Measurements from ENCODE around the gene TRIO.

Gene TRIO

GRCh38 chr5:14123974-14124482 is 19.1 kb upstream of the TRIO start:
- DNase-seq = no peak

GRCh38 chr5:14125262-14125661 is 17.9 kb upstream of the TRIO start:
- no peak for DNase-seq

DNA sequence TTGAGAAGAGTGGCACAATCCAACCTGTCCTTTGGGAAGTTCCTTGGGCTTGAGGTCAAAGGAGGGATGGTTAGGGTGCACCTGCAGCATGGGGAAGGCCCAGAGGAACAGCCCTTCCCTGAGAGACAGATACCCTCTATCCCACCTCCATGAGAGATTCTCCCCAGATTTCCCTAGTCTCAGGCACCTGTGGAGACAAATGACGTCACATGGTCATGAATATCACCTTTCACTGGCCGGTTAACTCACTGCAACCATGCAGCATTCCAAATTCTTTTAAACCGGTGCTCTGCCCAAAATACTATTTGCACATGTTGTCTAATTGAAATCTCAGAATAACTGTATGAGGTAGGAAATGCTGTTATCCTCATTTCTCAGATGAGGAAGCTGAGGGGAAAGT is 15.6 kb upstream of the TRIO start:
- no peak for DNase-seq

DNA sequence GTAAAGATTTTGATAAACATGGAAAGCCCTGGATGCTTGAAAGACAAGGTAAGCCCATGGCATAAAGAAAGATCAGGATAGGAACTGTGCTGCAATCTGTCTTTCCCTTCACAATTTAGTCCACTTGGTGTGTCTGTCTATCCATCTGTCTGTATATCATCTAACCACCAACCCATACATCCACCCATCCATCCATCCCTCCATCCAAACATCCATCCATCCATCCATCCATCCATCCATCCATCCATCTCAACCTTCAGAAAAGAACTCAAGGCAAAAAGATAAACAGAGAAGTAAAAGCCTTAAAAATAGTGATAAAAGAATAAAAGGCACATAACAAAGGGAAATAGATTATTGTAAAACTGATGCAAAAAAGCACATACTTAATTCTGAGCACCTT is 15.1 kb upstream of the TRIO start:
- DNase-seq = no peak

GRCh38 chr5:14129123-14129522 is 14.0 kb upstream of the TRIO start:
- DNase-seq = no peak

GRCh38 chr5:14131855-14132503 is 11.2 kb upstream of the TRIO start:
- DNase-seq = no peak

DNA sequence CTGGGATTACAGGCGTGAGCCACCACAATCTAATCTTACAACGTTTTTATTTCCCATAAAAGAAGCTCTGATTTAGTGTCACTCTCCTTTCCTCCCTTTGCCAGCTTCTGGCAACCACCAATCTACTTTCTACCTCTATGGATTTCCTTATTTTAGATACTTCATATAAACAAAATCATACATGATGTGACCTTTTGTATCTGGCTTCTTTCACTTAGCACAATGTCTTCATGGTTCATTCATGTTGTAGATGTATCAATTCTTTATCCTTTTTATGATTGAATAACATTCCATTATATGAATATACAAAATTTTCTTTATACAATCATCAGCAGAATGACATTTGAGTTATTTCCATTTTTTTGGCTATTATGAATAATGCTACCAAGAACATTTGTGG is 9.7 kb upstream of the TRIO start:
- no peak for DNase-seq

DNA sequence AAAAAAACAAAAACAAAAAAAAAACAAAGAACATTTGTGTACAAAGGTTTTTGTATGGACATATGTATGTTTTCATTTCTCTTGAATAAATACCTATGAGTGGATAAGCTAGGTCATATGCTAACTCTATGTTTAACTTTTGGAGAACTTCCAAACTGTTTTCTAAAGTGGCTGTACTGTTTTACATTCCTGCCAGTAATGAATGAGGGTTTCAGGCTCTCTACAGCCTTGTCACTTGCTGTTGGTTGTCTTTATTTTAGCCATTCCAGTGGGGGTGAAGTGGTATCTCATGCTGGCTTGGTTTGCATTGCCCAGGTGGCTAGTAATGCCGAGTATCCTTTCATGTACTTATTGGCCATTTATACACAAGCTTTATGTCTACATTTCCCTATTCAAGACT is 9.1 kb upstream of the TRIO start:
- no peak for DNase-seq

DNA sequence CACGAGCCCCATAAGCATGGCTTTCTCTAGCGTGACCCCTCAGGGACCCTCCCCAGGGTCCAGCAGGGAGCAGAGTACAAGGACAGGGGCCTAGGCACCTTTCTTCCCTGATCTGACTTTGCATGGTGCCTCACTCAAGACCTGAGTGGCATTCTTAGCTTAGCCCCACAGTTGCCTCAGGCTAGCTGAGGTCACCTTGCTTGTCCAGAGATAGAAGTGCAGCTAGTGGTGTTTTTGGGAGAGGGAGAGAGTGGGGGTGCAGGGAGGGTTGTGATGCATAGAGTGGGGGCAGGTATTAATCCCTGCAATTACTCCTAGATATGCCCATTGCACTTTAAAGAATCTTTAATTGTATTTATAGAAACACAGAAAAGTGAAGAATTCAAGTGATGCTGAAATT is 8.4 kb upstream of the TRIO start:
- no peak for DNase-seq

DNA sequence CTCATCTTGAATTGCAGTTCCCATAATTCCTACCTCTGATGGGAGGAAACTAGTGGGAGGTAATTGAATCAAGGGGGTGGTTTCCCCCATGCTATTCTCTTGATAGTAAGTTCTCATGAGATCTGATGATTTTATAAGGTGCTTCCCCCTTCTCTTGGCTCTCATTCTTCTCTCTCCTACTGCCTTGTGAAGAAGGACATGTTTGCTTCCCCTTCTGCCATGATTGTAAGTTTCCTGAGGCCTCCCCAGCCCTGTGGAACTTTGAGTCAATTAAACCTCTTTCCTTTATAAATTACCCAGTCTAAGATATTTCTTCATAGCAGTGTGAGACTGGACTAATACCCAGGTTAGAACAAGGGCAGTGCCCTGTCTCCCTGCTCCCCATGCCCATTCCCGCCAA is 7.5 kb upstream of the TRIO start:
- DNase-seq = no peak

GRCh38 chr5:14136228-14136627 is 6.9 kb upstream of the TRIO start:
- no peak for DNase-seq

DNA sequence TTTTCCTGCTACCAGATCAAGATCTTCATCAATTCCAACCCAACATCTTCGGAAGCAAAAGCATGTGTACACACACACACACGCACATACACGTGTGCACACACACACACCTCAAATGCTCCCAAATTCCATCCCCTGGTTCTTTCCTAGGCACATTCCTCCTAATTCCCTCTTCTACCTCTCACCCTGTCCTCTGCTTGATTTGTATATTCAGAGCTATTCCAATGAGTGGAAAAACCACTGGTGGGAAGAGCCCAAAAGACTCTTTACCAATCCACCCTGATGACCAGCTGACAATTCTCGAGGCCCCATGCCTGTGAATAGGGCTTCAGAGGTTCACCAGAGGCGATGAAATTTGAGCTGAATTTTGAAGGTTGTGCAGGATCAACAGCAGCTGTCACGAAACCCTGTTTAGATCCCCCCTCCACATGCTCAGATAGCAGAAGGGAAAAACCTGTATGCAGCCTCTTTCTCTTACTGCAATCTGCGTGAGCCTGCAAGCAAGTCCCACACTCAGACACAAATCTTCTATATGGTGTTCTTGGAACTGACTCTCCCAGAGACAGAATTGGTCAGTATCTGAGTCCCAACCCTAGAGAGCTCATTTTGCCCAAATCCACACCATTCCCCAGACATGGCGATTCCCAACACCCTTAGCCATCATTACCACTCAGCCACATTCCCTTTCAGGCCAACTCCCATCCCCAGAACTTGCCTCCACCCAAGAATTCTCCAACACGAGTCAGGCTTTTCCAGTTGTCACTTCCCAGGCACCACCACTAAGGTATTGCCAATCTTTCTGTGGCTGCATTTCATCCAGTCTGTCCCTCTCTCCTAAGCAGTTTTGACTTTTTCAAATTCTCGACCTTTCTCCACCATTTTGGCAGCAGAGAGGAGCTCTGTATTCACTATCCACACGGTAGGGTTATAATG is 4.3 kb upstream of the TRIO start:
- no peak for DNase-seq

DNA sequence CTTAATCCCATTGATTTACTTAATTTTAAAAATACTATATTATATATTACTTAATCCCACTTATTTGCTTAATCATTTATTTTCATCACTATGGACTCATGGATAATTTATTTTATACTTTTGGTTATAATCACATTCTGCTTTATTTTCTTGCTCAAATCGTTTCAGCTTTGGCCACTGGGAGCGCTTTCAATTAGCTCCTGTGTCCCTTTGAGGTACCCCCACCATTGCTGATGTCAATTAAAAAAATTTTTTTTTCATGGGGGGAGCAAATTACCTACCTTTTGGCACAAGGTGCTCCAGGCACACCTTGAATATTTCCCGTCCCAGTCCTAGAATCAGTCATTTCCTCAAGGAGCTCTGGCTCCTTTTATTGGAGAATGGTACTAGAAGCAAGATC is 1.4 kb upstream of the TRIO start:
- no peak for DNase-seq

GRCh38 chr5:14142202-14142826 is 828 bp upstream of the TRIO start:
- no peak for DNase-seq

- DNase-seq = no peak
These were observed 351 bp downstream of the TRIO start for GRCh38 chr5:14143546-14143840.

DNA sequence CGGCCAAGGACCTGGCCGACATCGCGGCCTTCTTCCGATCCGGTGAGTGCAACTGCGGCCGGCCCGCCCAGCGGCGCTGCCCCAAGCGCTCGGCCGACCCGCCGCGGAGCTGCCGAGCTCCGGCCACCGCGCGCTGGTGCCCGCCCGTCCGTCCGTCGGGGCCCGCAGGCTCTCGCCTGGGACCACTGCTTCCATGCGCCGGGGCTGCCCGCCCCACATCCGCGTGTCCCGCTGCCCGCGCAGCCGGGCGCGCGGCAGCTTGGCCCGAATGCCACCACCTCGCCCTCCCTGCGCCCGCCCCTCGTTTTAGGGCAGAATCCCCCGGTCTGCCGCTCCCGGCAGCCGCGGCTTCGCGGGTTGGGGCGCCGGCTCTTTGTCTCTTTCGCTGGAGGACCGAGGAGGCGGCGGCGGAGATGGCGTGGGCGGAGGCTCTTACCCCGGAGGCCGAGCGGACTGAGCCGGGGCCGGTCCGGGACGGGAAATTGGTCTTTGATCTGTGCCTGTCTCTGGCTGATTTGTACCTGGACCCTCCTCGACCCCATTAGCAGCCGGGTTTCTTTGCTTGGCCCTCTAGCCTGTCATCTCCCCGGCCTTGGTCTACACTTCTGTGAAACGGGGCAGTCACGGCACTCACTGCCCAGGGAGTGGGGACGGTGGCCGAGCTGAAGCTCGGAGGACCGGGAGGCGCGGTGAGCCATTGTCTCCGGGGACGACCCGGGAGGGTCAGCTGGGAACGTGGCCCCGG is 871 bp downstream of the TRIO start:
- no peak for DNase-seq

DNA sequence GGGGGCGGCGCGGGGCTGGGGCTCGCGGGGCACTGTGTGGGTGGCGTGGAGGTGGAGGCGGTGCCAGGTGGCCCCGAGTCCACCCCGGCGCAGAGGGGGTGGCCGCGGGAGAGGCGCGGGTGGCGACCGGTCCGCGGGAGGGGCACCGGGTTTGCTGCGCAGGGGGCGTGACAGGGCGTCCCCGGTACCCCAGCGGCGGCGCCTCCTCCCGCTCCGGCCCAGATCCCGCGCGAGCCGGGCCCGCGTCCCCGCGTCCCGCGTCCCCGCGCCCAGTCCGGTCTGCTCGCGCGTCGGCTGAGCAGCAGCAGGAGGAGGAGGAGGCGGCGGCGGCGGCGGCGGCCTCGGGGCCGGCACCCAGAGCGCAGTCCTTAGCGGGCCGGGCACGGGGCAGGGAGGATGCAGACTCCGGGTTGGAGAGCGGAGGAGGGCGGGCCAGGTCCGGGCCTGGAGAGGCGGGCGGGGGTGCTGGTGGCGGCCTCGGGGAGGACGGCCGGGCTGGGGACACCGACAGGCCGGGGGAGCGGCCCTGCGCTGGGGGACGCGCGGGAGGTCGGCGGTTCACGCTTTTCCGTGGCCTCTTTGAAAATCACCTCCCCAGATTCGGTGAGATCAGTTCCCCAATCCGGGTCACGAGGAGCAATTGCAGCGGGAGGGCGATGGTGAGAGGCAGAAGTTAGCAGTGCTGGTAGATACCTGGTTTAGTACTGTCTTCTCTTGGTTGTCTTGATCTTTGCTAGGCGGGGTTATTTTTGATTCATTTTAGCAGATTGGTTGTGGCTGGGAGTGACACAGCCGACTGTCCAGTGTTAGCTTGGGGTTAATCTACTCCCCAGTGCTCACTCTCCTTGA is 1.7 kb downstream of the TRIO start:
- DNase-seq = peak; percentile 36

DNA sequence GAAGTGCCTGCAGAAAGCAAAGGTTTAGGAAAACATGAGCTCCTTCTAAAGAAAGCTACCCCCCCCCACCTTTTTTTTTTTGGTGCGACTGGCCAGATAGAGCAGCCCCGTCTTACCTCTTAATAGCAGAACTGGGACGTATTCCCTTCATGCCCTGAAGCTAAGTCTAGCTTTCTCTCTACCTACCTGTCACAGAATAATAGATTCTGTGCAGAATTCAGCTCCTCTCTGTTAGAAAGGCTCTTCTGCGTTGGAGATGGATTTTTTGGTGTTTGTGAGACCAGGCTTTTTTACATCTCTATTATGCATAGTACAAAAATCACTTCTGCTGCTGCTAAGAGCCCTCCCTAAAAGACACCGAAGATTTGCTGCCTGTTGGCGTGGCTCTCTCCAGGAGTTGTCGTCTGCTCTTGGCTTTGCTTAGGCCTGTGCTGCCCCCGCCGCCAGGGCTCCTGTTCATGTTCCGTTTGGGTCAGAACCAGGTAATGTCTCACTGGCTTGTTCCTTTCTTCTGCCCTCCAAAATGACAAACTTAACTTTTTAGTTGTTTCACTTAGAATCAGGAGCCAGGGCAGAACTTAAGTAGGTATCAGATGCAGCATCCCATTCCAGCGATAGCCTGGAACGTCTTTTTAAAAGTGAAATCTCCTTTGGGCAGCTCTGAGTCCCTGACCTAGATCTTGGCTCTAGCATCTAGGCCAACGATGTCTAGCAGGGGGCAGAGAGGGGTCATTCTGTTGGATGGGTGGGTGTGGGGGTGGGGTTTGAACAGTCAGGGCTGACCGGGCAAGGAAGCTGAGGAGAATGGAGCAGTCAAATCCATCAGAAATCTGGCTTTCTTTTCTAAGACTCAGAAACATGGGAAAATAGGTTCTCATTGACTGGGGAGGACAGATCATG is 2.5 kb downstream of the TRIO start:
- DNase-seq = no peak

GRCh38 chr5:14146725-14147124 is 3.6 kb downstream of the TRIO start:
- no peak for DNase-seq

DNA sequence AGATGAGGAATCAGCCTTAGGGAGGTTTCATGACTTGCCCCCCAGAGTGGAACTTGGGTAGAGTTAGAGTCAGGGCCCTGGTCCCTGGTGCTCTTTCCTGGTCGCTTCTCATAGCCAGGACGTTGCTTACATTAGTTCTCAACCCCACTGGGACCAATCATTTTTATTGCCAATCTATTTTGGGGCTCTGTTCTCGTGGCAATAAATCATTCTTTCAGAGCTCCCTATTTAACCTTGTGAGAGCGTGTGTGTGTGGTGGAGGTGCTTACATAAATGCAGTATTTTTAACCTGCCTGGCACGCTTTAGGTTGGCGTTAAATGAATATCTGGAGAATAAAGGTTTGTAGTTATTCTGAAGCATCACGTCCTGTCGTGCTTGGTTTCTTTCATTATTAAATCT is 4.1 kb downstream of the TRIO start:
- DNase-seq = no peak

DNA sequence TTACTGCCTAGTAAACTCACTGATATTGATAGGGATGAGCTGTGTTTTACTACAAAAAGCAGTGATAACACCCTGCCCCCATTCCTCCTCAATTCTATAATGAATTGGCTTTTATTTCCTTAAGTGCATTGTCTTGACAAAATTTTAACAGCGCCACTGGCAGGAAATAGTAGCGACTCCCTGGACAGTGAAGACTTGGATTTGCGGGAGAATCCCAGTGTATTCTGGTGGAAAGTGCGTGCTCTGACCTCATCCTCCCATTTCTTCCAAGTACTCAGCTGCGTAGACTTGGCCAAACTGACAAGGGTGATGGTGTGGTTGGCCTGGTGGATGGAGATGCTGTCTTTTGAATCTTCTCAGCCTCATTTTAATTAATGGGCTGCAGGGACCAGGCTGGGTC is 5.3 kb downstream of the TRIO start:
- DNase-seq = no peak

All from GF-D8 (cell line).